HG03469 (cell line): Measurements from ENCODE around the gene QPCT.

Source experiments
- ATAC-seq: cut with Tn5 transposase; IDR thresholded peaks from one replicate; pipeline ENCODE4 v1.9.1; 2021; ENCODE audit warnings: mild to moderate bottlenecking, moderate library complexity, moderate number of reproducible peaks; ENCODE audit not compliant: unreplicated experiment

The QPCT gene

DNA sequence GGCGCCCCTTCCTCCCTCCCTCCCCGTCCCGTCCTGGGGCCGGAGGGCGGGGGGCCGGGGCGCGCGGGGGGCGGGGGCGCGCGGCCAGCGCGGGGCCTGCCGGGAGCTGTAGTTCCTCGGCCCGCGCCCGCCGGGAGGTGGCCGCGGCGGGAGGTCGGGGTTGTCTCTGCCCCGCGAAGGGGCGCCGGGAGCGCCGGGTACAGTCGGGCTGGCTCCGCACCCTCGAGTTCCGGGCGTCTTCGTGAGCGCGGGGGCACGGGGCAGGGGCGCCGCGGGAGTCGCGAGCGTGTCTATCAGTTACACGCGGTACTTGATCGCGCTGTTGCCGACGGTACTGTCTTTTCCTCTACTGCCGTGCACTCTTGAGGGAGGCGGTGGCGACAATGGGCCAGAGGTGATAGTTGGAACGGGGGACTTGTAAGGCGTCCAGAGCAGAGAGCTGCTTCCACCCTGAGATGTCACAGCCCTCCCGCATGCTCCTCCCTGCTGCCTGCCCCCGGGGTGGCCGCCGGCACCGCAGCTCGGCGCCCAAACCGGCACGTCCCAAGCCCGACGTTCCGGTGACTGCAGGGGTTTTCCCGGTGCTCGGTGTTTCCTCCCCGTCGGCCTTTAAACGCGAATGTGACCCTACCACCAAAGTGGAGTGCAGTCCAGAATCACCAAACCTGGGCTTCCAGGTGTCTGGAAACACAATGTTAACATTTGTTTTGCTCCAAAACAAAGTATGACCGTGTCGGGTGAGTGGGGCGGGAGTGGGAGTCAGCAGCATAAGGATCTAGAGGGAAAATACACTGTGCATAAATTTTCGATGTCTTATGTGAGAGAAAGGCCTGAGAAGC lies 19.4 kb upstream of the QPCT start, which contains the start of gene PRKD3:
Gene PRKD3, minus strand, starts transcription at position 48 of the 839 bp plus-strand sequence. CDS start 8,309 bp downstream, outside the sequence.
- peak; percentile 38 for ATAC-seq

DNA sequence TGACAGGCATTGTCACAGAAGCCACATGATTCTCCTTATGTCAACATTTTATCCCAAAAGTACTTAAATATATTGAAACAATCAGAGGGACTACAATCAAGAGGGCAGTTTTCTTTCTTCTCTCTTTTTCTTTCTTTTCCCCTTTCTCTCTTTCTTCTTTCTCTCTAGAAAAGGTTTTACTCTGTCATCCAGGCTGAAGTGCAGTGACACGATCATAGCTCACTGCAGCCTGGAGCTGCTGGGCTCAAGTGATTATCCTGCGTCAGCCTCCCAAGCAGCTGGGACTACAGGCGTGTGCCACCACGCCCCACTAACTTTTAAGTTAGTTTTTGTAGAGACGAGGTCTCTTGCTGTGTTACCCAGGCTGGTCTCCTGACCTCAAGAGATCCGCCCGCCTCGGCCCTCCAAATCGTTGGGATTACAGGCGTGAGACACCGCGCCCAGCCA lies 18.8 kb upstream of the QPCT start:
- no peak for ATAC-seq

DNA sequence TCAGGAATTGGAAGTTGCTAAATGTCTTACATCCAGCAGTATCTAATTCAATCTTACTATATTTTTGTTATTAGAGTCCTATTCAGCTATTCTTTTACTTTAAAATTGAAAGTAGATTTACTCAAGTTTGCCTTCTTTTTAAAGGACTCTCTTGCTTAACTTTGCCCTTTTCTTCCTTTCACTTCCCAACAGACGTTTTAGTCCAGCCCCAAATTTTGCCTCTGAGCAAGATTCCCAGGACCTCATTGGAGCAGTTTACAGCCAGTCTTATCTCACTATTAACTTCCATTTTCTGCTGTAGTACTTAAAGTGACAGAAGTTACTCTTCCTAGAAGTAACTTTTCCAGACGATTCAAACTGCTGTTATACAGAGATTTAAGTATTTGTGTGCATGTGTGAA lies 18.1 kb upstream of the QPCT start:
- no peak for ATAC-seq

DNA sequence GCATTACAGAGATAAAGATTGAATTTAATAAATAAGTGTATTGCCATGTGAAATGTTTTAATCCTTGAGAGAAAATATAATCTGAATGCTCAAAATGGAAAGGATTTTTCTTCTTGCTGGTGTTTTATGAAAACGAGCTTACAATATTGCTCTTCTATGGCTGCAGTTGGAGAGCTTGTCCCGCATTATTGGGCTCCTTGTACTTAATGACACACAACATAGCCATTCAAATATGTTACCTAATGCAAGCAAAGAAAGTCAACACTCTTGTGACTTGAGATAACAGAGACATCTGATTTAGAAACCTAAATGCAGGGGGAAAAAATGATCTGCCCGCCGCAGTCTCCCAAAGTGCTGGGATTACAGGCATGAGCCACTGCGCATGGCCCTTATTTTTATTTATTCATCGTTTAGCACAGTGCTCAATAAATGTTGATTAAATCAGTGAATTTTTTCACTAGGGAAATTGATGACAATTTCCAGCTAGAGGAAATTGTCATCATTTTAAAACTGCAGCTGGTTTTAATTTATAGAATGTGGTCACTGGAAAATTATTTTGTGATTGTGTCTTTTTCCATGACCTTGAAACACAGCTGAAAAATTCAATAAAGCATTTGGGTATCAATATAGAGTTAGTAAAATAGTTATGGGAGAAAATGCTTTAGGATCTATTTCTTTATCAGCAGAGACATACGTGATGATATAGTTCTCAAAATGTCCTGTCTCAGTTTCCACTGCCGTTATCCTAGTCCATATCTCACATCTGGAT lies 17.4 kb upstream of the QPCT start:
- no peak for ATAC-seq

DNA sequence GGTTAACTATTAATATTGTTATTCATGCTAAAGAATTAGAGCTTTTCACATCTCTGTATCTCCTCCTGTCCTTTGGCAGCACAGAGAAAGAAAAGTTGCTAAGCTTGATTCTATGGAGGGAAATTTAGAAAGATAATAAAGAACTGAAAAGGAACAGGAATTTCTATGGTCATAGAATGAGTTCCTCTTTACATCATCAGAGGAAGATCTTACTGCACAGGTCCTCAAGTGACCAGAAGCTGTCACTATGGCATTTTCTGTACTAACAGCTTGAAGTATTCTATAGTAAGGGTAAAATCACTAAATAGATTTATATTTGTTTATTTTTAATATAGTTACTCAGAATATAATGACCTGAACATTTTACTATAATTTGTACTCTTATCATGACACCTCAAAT lies 13.7 kb upstream of the QPCT start:
- ATAC-seq: no peak

DNA sequence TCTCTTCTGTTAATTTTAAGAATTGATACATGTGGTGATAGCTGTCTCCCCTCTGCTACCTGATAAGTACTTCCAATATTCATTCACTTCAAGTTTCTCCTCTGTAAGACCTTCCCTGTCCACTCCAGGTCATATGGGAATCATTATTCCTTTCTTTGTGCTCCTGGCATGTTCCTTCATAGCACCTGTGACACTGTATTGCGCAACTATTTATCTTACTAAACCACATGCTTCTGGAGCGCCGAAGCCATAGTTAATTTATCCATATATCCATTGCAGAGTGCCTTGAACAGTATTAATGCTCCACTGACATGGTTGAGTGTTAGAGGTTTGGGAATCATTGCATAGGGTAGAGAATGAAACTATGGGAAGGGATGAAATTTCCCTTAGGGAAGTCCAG lies 11.9 kb upstream of the QPCT start:
- no peak for ATAC-seq

DNA sequence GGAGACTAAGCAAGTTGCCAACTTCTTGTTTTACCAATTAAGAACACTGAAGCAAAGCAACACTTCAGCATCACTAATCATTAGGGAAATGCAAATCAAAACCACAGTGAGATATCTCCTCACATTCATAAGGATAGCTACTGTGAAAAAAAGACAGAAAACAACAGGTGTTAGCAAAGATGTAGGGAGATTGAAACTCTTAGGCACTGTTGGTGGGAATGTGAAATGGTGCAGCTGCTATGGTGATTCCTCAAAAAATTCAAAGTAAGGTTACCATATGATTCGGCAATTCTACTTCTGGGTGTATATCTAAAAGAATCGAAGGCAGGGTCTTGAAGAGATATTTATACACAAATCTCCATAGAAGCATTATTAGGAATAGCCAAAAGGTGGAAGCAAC lies 11.2 kb upstream of the QPCT start:
- no peak for ATAC-seq

DNA sequence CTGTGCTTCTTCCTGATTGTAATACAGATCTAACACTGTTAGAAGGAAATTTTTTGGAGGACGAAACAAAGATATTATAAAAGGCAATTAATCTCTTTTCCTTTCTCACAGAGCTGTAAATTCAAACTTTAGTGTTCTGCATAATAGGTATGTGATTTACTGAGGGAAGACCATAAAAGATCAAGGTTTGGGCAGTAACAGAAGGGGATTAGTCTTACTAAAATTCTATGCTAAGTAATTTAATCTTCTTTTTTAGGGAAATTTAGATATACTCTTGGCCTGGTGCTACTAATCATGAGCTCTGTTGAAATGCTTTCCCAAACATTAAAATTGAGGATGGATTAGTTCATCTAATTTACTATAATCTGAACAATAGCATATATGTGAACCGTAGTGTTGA lies 8.8 kb upstream of the QPCT start:
- ATAC-seq: no peak

DNA sequence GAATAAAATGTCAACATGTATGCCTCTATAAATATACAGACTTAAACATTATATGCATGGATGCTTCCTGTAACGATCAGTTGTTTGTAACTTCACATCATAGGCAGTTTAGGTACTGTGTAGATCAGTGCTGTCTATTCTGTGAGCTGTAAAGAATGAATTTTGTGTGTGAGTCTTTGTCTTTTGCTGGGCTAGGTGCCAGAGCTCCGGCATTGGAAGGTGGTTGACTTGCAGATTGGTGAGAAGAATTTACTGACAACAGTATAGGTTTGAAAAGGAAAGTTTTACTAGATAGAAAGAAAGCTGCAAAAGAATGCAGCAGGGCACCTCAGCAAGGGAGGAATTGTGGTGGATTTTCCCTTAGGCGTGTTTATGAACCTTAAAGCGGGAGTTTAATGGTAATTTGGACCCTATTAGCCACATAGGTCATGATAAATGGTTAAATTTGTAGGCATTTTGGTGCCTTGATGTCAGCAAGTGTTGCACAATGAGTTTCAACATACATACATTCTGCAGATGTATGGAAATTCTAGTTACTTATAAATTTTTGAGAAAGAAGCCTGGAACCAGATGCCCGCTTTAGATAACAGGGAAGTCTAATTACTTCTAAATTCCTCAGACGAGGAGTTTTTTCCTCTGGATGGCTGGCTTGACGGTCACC lies 6.7 kb upstream of the QPCT start:
- ATAC-seq: no peak

DNA sequence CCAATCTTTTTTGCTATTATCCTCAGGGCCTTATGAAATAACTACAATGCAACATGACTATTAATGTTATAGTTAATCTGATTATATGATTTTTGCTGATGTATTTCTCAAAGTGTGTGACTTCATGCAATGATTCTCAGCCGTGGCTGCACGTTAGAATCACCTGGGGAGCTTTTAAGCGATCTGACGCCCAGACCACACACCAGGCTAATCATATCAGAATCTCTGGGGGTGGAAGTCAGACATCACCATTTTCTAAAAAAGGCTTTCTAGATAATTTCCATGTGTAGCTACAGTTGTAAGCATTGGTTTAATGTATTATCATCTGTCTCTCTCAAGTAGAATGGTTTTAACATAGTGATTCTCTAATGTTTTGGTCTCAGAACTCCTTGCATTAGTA lies 5.5 kb upstream of the QPCT start:
- no peak for ATAC-seq

DNA sequence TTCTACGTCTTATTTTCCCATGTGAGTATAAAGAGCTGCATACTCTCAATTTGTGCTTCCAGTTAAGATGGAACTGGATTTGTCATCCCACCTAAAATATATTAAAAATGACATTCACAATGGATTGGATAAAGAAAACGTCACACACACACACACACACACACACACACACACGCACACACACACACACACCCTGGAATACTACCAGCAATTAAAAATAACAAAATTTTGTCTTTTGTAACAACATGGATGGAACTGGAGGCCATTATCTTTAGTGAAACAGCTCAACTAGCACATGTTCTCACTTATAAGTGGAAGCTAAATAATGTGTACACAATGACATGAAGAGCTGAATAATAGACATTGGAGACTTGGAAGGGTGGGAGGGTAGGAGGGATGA lies 3.8 kb upstream of the QPCT start:
- ATAC-seq: no peak

DNA sequence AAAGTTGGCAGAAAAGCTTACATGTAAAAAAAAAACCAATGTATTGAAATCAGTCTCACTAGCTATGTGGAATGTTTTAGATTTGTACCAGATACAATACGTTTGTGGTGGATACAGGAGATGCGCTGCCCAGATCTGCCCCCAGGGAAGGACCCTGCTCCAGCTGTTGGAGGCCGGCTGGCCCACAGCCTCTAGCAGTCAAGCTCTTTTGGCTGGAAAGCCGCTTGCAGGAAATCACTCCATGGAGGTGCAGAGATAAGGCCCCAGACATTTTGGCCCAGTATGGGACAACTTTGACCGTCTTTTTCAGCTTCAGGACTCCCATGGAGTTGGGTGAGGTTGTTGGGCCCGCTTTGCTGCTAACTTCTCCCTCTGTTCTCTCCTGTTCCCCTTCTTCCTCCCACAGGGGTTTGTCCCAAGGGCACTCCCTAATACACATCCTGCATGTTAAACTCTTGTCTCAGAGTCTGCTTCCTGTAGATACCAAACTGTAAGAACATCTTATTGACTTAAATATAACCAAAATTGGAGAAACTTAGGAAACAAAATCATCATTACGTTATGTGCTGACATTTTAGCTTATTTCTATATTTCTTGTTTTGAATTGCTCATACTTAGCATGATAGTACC lies 1.7 kb upstream of the QPCT start:
- ATAC-seq: no peak

DNA sequence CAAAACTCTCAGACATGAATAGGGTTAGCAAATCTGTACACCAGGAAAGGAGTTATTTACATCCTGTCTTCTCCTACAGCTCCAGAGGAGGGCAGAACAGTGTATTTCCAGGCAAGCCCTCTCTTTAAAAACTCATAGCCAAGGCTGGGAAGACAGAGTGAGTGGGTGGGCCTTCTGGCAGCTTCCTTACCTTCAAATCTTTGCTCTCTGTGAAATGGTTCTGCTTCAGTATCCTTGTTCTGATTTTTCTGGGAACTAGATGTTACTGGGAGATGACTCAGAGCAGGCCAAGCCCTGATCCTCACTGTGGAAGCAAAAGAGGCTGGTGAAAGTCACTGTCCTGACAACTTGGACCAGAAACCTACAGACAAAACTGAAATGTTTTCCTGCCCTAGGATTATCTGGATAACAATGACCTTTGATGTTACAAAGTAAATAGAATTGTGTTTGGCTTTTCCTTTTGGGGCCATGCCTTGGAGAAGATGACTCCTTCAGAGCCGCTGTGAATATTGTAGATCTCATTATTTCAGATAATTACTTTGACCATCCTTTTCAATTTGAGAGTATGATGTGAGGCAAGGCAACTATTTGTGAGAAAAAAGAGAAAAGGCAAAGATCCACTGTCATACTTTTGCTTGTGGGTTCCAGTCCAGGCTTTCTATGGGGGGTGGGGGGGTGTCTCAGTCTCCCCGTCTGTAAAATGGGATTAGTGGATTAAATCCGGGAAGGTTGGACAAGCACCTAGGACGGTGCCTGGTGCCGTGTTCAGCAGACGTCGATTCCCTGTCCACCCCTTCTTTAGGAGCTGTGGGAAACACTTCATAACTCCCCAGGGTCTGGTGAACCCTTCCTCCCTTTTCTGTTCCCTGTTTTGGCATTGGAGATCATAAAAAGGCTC lies 644 bp upstream of the QPCT start:
- no peak for ATAC-seq

DNA sequence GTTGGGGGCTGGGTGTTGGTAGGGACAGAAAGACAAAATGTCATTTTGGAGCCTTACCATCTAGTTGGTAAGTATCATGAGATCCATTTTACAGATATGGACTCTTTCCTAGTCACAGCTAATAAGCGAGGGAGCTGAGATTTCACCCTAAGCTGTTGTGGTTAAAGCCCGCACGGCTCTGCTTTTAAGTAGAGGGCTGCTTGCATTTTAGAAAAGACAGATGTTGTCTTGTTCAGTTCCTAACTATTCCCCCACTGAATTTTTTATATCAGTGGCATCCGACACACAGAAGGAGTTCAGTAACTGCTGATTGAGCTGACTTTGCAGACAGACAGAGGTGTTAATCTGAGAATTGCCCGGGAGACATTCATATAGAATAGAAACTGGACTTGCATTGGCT lies 3.7 kb downstream of the QPCT start:
- ATAC-seq: no peak

DNA sequence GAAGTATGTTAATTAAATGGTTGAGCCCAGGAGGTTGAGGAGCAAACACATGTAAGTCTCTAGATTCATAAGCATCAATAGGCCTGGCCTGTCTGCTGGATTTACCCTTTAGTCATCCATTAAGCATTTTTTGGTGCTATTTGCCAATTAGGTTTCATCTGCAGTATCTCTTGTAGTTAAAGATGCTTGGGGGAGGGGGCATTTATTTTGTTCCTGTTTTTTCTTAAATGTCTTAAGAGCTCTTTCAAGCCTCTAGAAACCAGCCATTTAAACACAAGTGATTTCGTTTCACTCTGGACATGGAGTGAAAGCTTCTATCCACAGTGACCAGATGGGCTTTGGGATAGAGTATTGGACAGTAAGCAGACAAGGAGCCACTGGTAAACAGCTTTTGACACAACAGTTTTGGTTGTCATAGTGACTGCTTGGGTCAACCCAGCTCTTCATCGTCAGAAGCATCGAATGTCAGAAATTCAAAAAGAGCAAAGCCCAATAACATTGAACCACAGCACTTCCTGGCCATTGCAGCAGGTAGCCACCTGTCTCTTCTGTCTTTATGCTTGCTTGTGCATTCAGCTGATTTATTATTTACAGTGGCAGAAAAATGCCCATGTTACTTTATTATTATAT lies 4.9 kb downstream of the QPCT start:
- ATAC-seq: no peak

DNA sequence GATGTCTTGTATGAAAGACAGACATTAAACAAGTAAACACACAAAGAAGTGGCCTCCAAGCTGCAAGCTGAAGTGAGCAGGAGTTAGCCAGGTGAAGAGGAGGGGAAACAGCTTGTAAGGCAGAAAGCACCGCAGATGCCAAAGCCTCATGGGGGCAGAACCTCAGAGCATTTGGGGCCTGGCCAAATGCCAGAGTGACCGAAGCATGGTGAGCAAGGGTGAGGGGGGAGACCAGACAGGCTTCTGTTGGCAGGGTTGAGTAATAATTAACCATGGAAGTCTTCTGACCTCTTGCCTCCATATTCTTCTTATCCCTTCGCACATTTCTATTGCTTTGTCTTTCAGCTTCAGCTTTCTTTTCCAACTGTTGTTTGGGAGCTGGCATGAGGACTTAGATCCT lies 5.6 kb downstream of the QPCT start:
- no peak for ATAC-seq

DNA sequence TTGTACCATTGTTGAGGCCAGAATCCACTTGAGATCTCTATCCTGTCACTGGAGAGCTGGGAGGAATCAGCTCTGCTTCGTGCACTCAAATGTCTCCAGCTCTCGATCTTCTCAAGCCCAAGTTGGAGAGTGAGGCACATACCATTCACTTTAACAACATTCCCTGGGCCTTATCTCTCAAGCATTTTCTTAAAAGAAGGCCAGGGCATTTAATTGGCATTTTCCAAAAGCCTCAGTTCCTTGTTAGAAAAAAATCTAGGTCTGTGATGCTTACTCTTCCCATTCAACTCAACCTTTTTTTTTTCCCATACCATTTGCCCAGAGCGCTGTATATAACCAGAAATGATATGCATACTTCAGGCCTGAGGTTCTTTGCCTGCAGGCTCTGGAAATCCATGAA lies 10.1 kb downstream of the QPCT start:
- ATAC-seq: no peak

DNA sequence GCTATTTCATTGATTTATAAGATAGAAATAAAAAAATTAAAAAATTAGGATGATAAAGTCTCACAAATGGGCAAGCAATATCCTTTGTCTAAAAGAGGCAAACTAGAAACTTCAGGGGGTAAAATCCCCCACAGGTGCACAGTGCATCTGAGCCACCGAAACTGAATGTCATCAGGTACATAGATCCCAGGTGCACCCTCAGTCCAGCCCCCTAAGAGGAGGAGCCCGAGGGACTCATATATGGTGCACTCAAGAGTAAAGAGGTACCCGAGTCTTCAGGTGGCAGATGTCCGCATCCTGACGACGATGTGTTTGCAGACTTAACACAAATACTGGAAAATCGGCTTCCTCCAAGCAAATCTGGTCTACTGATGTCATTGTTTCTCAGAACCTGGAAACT lies 11.3 kb downstream of the QPCT start:
- no peak for ATAC-seq

DNA sequence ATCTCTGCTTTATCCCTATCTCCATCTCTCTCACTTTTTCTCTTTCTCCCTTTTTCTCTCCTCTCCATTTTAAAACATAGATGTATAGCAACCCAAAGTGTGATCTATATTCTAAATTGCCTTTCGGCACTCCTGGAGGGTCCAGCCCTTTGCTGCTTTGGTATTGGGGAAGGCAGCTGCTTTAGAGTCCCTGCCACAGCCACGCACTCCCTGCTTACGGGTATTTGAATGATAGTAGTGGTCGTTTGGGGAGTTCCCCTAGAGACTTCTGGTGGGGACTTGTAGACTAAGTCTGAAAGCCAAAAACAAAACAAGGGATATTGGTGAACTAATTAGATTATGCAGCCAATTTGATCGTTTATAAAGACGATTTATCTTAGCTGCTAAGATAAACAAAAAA lies 11.9 kb downstream of the QPCT start:
- ATAC-seq: no peak

DNA sequence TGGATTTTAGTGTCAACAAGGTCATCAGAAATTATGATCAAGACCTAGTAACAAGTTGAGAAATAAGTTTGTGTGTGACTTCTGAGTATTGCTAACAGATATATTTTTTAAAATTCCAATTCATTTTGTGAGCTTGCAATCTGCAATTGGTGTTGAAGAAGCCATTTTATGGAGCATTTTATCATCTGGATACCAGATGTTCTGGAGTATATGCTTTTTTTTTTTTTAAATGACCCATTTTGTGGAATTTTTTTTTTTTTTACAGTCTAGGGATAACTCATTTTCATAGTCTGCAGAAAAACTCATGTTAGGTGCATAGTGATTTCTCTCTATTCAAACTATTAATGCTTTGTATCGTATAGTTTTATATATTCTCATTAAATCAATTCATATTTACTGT lies 12.6 kb downstream of the QPCT start:
- no peak for ATAC-seq
